ENCODE data around the gene GAL. TPM values are rescaled to one million over a fixed set of nuclear protein-coding genes. Genes with fewer than 3 reads are reported as not detected.
"Not testable (repeated sequence)": the region's sequence is repeated elsewhere in the genome, so short reads cannot be mapped to it uniquely, and the experiment has no call there.

The GAL gene, protein sequence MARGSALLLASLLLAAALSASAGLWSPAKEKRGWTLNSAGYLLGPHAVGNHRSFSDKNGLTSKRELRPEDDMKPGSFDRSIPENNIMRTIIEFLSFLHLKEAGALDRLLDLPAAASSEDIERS
- 10 to 100 TPM in 1 of 4 donors, 1 to 10 TPM in 2, not detected in 1; 2.9 to 10.6 (median 4.7) TPM for total RNA-seq

GRCh38 chr11:68684385-68685356, at the start of gene GAL:
Gene GAL, plus strand, starts transcription at chr11:68684544. Its CDS starts 380 bp downstream, at chr11:68684924.
- H3K9me3 ChIP-seq, result no peaks in the 10 kb centered on the region
- peaks cover 0 to 17% (median 13%) of the 10 kb centered on the region in 3 donors for H3K4me1 ChIP-seq
- no peaks in the 10 kb centered on the region for H3K36me3 ChIP-seq
- WGBS, 2 donors (ENCODE audit: low coverage in 1 of 2), result no CpG with 5 or more reads among the region's 113 CpGs
- H3K4me3 ChIP-seq, result peak within 1 kb of the TSS in 1 of 2 donors; percentile 51
- TF ChIP-seq POLR2A (IDR thresholded peaks at IDR 0.05), result no peak
- TF ChIP-seq CTCF (IDR thresholded peaks at IDR 0.05), result no peak
- TF ChIP-seq POLR2AphosphoS5 (IDR thresholded peaks at IDR 0.05), result no peak
- TF ChIP-seq EP300 (IDR thresholded peaks at IDR 0.05), result no peak
- ATAC-seq, result no peak
- H3K27me3 ChIP-seq, result peaks cover 63% of the 10 kb centered on the region
- no peak within 1 kb of the TSS for H3K27ac ChIP-seq

DNA sequence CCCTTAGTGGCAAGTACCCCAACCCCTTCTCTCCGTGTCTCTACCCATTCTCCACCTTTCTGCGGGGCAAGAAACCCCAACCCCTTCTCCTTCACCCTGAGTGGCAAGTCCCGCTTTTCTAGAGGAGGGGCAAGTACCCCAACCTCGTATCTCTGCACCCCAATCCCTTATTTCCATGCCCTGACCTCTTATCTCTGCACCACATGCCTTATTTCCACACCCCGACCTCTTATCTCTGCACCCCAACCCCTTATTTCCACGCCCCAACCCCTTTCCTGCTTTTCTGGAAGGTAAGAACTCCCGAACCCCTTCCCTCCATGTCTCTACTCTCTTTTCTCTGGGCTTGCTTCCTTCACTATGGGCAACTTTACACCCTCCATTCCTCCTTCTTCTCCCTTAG, 49.7 kb upstream of the GAL start:
- H3K4me1 ChIP-seq, H3K9me3 ChIP-seq, H3K4me3 ChIP-seq, H3K27me3 ChIP-seq, H3K36me3 ChIP-seq, ATAC-seq, H3K27ac ChIP-seq: not testable (repeated sequence)
- 60 to 82% methylated on average over 1 to 2 of the region's 7 CpGs for WGBS, 2 donors (ENCODE audit: low coverage in 1 of 2)

GRCh38 chr11:68635172-68635571, 49.2 kb upstream of the GAL start:
- 69% methylated on average over 6 of the region's 7 CpGs; no CpG with 5 or more reads in 1 of the 2 donors for WGBS, 2 donors (ENCODE audit: low coverage in 1 of 2)
- ATAC-seq, H3K4me3 ChIP-seq, H3K4me1 ChIP-seq, H3K27me3 ChIP-seq, H3K27ac ChIP-seq, H3K9me3 ChIP-seq, H3K36me3 ChIP-seq: not testable (repeated sequence)

- H3K4me3 ChIP-seq, ATAC-seq, H3K36me3 ChIP-seq, H3K27ac ChIP-seq, H3K4me1 ChIP-seq, H3K9me3 ChIP-seq, H3K27me3 ChIP-seq: not testable (repeated sequence)
- 80% methylated on average over 2 of the region's 10 CpGs; no CpG with 5 or more reads in 1 of the 2 donors for WGBS, 2 donors (ENCODE audit: low coverage in 1 of 2)
These were observed 48.5 kb upstream of the GAL start for GRCh38 chr11:68635883-68636282.

- not testable (repeated sequence) for H3K27ac ChIP-seq, H3K36me3 ChIP-seq, H3K4me3 ChIP-seq, ATAC-seq, H3K9me3 ChIP-seq, H3K4me1 ChIP-seq
- peaks cover 23% of the 10 kb centered on the region for H3K27me3 ChIP-seq
- no CpG with 5 or more reads among the region's 3 CpGs for WGBS, 2 donors (ENCODE audit: low coverage in 1 of 2)
These were observed 45.0 kb upstream of the GAL start for GRCh38 chr11:68639322-68639721.

DNA sequence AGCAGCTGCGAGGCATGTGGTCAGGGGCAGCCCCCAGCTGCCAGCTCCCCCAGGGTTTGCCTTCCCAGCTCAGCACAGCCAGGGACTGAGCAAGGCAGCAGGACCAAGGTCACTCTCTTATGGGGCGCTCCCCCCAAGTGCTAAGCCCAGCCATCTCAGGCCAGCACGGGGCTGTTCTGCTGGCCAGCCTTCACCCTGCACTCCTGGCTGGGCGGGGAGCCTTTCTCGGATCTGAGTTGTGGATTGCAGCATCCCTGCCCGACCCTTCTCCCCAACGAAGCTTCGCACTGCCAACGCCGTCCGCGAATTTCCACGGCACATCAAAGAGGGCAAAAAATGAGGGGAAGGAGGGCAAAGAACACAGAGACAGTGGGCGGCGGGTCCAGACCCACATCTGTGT, 42.5 kb upstream of the GAL start:
- ATAC-seq, result no peak

More for the DNA sequence above, 42.5 kb upstream of the GAL start:
- no peaks in the 10 kb centered on the region for H3K36me3 ChIP-seq
- H3K4me1 ChIP-seq, result no peaks in the 10 kb centered on the region
- H3K9me3 ChIP-seq, result peaks cover 0 to 18% (median 2%) of the 10 kb centered on the region in 3 donors
- TF ChIP-seq POLR2AphosphoS5 (IDR thresholded peaks at IDR 0.05) (no peak), POLR2A (IDR thresholded peaks at IDR 0.05) (no peak), EP300 (IDR thresholded peaks at IDR 0.05) (no peak), CTCF (IDR thresholded peaks at IDR 0.05) (no peak)
- no peak overlapping the region for H3K27ac ChIP-seq
- peaks cover 30% of the 10 kb centered on the region for H3K27me3 ChIP-seq
- 100% methylated on average over 5 of the region's 15 CpGs; no CpG with 5 or more reads in 1 of the 2 donors for WGBS, 2 donors (ENCODE audit: low coverage in 1 of 2)
- H3K4me3 ChIP-seq, result no peak overlapping the region

Measured in gastroesophageal sphincter (tissue), 4 donors.